ENCODE results near the gene SUSD4.

SUSD4 gene

DNA sequence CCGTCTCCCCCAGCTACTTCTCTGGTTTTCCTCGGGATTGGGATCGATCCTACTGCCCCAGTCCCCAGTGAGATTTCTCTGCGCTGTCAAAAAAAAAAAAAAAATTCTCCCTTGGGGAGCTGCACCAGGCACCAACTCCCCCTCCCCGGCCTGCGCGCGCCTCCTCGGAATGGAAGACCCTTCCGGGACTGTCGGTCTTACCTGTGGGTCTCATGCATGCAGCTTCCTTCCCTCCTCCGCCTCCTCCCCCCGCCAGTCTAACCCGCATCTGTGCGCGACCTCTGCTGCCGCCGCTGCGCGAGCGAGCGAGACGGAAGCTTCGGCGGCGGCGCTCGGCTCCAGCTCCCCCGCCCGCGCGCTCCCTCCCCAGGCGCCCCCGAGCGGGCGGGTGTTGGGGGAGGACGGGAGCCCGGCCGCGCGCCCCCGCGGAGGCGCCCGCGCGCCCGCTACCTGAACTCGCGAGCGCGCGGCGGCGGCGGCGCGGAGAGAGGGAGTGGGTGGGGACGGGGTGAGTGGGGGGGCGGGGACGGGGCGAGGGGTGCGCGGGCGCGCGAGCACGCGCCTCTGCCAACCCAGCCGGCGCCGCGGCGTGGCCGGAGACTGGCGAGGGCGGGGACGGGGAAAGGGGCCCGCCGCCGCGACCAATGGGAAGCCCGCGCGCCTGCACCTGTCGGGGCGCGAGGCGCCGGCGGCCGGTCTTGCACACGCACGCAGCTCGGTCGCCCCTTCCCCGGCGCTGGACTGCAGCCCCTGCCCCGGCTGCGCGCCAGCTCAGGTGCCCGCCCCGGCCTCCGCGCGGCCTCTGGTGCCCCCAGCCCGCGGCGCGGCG is at the start of gene SUSD4:
Gene SUSD4, minus strand, starts transcription at position 321 of the 829 bp plus-strand sequence. CDS start 751 bp downstream, outside the sequence.
- H3K4me3 ChIP-seq (ENCODE audit: low read depth, low read length) = peak within 1 kb of the TSS; percentile 40
- TF ChIP-seq, protein P1, sequence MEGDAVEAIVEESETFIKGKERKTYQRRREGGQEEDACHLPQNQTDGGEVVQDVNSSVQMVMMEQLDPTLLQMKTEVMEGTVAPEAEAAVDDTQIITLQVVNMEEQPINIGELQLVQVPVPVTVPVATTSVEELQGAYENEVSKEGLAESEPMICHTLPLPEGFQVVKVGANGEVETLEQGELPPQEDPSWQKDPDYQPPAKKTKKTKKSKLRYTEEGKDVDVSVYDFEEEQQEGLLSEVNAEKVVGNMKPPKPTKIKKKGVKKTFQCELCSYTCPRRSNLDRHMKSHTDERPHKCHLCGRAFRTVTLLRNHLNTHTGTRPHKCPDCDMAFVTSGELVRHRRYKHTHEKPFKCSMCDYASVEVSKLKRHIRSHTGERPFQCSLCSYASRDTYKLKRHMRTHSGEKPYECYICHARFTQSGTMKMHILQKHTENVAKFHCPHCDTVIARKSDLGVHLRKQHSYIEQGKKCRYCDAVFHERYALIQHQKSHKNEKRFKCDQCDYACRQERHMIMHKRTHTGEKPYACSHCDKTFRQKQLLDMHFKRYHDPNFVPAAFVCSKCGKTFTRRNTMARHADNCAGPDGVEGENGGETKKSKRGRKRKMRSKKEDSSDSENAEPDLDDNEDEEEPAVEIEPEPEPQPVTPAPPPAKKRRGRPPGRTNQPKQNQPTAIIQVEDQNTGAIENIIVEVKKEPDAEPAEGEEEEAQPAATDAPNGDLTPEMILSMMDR (IDR thresholded peaks at IDR 0.05; ENCODE audit: low read depth, low read length) = no peak

- TF ChIP-seq, protein P1 (IDR thresholded peaks at IDR 0.05; ENCODE audit: low read depth, low read length) = no peak
- H3K4me3 ChIP-seq (ENCODE audit: low read depth, low read length) = no peak overlapping the region
Observed at GRCh38 chr1:223413216-223413615, 49.2 kb upstream of the SUSD4 start.

GRCh38 chr1:223411710-223412109 is 47.7 kb upstream of the SUSD4 start:
- TF ChIP-seq, protein P1 (IDR thresholded peaks at IDR 0.05; ENCODE audit: low read depth, low read length) = no peak
- H3K4me3 ChIP-seq (ENCODE audit: low read depth, low read length) = no peak overlapping the region

GRCh38 chr1:223411309-223411708 is 47.3 kb upstream of the SUSD4 start:
- TF ChIP-seq, protein P1 (IDR thresholded peaks at IDR 0.05; ENCODE audit: low read depth, low read length) = no peak
- peak overlapping the region; percentile 16; the same call in 1 of the 2 replicates for H3K4me3 ChIP-seq (ENCODE audit: low read depth, low read length)

- no peak overlapping the region for H3K4me3 ChIP-seq (ENCODE audit: low read depth, low read length)
- TF ChIP-seq, protein P1 (IDR thresholded peaks at IDR 0.05; ENCODE audit: low read depth, low read length) = no peak
Observed at GRCh38 chr1:223410036-223410435, 46.1 kb upstream of the SUSD4 start.

- no peak overlapping the region for H3K4me3 ChIP-seq (ENCODE audit: low read depth, low read length)
- TF ChIP-seq, protein P1 (IDR thresholded peaks at IDR 0.05; ENCODE audit: low read depth, low read length) = no peak
Observed at GRCh38 chr1:223405507-223405906, 41.5 kb upstream of the SUSD4 start.

GRCh38 chr1:223403184-223403815 is 39.3 kb upstream of the SUSD4 start:
- TF ChIP-seq, protein P1 (IDR thresholded peaks at IDR 0.05; ENCODE audit: low read depth, low read length) = no peak
- no peak overlapping the region for H3K4me3 ChIP-seq (ENCODE audit: low read depth, low read length)

Data from WI38 (cell line).